NCI-H226 (cell line): ENCODE data around the gene TWNK.

Experiments
- DNase-seq: peaks from one replicate; pipeline ENCODE4 v3.0.0-alpha.2; 2015

Gene TWNK

GRCh38 chr10:100998183-100998990 is 11.0 kb downstream of the TWNK start:
- DNase-seq, result peak; percentile 81

DNA sequence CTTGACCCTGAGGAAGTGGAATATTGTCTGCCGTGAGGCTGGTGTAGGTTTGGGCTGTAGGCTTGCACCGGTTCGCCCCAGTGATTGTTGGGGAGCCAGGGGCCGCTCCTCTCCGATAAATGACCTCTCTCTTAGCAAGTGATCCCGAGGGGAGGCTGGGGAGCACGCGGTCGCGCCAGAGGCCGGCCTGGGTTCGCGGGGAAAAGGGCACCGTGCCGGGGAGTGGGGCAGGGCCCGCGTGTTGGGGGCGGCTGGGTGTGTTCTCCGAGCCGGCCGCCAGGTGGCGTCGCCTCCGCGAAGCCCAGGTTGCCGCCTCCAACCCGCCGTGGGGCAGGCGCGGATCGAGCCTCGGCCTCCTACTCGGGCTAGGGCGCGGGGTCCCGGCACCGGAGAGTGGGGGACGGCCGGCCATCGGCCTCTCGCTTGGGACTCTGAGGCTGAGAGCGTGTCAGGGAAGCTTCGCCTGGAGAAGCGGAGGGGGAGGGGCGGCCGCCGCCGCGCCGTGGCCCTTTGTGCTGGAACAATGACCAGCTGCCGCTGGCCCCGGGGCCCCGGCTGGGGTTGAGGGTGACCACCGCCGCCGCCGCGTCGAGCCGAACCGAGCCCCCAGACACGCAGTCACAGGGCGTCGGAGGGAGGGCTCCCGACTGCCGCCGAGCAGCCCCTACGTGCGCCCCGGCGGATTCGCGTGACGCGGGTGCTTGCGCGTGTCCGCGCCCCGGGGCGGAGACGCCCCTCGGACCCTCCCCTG is 11.8 kb downstream of the TWNK start:
- peak; percentile 65 for DNase-seq

- no peak for DNase-seq
Measured at GRCh38 chr10:100999742-101000126, 12.4 kb downstream of the TWNK start, which contains the start of gene LZTS2. TSS of gene LZTS2 (plus strand) at chr10:100999808. CDS start at chr10:101002539, 2,731 bp downstream.

DNA sequence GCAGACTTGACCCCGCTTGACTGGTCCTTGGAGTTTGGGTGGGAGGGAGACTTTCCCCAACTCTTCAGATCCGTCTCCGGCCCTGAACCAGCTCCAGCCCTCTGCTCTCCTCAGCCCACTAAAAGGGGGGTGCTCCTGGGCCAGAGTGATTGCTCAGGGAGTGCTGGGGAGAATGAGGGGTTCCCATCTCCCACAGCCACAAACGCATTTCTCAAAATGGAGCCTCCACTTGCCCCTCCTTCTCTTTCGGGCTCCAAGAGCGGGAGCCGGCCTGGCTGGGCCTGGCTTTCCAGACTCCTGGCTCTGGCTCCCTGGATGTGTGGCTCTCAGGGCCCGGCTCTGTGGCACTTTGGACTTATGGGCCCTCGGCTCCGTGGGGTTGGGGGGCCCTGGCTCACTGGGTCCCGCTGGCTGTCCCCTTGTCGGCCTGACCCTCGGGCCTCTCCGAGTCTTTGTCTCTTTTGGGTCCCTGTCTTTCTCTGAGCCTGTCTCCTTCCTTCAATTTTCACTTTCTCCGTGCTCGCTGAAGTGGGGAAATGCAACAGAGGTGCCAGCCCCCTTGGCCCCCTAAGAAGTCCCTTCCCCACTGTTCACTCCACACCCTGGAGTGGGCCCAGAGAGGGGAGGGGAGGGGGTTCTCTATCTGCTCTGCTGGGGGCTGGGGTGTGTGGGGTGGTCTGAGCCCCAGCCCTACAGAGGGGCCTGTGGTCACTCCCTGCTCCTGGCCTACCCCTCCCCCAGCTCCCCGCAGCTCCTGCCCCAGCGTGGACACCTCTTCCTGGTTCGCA is 13.0 kb downstream of the TWNK start:
- DNase-seq, result no peak

DNA sequence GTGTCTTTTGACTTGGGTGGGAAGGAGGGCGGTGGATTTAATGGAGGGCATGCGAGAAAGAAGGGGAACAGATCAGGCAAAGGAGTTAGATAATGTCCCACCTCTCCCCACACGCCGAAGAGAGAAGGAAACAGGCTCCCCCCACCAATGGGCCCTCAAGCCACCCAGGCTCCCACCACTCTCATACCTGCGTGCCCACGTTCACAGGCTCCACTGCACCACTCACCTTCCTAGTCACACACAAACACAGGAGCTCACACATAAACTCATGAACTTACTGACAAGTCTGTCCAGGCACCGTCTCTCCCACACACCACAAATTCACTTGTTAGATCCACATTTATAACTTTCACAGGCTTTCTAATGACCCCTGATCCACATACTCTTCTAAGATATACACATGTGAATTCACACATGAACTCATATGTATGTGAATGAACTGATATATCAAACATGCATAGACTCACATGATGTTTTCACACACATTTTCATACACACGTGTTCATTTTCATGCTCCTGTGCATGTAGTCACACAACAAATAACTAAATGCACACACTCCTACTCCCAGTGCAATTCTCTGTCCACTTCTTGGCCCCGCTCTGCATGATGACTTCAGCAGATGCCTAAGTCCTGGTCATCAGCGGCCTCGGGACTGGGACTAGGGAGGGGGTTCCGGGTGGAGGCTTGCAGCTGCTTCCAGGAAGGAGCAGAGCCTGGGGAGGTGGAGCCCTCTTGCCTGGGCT is 13.7 kb downstream of the TWNK start:
- peak; percentile 54 for DNase-seq

DNA sequence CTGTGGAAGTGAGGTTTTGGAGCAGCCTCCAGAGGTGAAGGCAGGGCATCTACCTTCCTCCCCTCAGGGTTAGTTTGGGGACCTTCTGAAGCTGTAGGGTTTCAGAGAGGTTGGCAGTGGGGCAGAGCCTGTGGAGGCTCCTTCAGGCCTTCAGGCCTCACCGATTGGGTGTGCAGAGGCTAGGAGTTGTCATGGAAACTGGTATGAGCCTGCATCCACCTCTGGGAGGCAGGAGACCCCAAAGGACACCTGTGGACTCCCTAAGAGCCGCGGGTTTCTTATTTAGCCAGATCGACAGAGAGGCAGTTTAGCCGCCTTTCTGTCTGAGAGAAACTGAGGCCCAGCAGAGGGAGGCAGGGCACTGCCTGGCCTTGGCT is 14.3 kb downstream of the TWNK start:
- no peak for DNase-seq

DNA sequence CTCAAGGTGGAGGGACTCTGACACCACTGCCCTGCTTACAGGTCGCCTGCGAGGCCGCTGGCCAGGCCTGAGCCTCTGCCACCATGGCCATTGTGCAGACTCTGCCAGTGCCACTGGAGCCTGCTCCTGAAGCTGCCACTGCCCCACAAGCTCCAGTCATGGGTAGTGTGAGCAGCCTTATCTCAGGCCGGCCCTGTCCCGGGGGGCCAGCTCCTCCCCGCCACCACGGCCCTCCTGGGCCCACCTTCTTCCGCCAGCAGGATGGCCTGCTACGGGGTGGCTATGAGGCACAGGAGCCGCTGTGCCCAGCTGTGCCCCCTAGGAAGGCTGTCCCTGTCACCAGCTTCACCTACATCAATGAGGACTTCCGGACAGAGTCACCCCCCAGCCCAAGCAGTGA is 15.1 kb downstream of the TWNK start:
- DNase-seq, result no peak

DNA sequence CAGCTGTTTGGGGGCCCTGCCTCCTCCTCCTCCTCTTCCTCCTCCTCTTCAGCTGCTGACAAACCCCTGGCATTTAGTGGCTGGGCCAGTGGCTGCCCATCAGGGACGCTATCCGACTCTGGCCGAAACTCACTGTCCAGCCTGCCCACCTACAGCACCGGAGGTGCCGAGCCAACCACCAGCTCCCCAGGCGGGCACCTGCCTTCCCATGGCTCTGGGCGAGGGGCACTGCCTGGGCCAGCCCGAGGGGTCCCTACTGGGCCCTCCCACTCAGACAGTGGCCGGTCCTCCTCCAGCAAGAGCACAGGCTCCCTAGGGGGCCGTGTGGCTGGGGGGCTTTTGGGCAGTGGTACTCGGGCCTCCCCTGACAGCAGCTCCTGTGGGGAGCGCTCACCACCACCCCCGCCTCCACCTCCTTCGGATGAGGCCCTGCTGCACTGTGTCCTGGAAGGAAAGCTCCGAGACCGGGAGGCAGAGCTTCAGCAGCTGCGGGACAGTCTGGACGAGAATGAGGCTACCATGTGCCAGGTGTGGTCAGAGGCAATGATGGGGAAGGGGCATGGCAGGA is 16.4 kb downstream of the TWNK start:
- DNase-seq, result no peak

DNA sequence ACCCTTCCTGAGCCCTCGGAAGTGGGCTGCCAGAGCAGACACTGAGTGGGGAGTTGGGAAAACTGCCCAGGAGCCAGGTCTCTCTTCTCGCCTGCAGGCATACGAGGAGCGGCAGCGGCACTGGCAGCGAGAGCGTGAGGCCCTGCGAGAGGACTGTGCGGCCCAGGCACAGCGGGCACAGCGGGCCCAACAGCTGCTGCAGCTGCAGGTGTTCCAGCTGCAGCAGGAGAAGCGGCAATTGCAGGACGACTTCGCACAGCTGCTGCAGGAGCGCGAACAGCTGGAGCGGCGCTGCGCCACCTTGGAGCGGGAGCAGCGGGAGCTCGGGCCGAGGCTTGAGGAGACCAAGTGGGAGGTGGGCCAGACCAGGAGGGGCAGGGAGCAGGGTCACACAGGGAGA is 18.0 kb downstream of the TWNK start:
- no peak for DNase-seq

GRCh38 chr10:101005869-101006567 is 18.7 kb downstream of the TWNK start:
- no peak for DNase-seq

- DNase-seq, result no peak
Measured at GRCh38 chr10:101006593-101007098, 19.3 kb downstream of the TWNK start.

DNA sequence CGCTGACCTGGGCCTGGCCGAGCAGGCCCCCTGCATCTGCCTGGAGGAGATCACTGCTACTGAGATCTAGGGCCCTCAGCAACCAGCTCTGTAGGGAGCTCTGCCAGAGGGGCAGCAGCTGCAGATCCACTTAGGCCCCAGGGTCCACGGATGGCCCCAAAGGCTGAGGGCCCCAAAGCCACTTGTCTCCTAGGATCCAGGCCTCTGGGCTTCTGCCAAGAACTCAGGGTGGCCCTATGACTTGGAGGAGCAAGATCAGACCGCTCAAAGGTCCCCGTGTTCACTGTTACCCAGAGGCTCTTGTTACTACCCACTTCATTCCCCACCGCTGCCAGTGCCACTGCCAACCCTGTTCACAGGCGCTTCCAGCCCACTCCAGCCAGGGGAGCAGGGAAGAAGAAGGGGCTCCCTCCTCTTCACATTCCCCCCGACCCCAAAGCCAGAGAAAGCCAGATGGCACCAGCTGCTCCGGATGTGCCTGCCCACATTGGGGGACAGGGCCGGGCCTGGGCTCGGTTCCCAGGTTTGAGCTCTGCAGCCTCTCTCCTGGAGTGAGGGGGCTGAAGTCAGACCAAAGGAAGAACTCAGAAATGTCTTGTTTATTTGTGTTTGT is 19.9 kb downstream of the TWNK start:
- no peak for DNase-seq

DNA sequence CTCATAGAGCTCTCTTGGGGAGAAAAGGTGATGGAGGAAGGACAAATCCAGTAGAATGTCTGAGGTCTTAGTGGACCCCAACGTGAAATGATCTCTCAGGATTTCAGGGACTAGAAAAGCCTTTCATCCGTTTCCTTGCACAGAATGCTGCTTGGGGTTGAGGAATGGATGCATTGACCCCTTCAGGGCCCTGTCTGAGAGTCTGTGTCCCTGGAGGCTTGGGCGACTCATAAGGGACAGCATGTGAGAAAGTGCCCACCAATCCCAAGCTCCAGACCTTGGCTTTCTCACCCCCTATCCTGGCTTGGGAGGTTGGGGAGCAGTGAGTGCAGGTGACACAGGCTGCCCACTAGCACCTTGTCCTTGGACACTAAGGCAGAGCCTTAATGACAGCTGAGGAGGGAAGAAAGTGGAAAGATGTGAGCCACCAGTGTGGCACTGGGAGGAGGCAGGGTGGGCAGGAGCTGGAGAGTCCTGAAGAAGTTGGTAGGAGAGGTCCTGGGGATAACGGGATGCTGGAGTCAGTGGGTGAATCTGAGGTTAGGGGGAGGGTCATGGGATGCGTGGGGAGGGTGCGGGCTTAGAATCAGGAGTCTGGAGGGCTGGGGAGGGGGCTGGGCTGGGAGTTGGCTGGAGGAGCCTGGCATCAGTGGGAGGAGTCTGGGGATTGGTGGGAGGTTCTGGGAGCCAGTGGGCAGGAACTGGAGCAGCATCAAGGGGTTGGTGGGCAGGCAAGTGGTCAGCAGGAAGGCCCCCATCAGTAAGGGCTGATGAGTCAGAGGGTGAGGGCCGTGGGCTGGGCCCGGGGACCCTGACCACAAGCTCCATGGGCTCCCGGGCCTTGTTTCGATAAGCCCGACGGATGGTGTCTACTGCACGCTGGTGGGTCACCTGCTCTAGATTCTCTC is 20.8 kb downstream of the TWNK start:
- no peak for DNase-seq

DNA sequence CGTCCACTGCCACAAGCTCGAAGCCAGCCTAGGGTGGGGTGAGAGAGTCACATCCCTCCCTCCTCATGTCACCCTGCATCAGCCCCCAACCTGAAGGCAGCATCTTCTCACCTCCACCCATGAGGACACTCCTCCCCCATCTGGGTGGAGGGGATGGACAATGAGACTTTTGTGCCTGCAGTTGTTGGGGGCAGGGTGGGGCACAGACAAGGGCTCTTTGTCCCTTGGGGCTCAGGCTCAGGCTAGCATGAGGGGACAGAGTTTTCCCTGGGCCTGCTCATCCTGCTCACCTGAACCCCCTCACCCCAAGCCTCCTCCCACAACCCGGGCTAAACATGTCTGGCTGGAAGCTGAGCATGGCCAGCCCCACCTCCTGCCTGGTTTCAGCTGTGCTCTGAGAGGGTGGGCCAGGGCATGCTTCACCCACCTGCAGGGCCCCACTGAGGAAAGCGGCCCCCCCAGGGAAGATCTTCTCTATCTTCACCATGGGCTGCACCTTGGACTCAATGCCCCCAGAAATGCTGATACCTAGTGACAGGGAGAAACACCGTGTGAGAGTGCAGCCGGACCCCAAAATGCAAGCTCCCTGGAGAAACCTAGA is 21.6 kb downstream of the TWNK start:
- DNase-seq, result no peak

- DNase-seq, result no peak
Measured at GRCh38 chr10:101010329-101010728, 23.0 kb downstream of the TWNK start.

DNA sequence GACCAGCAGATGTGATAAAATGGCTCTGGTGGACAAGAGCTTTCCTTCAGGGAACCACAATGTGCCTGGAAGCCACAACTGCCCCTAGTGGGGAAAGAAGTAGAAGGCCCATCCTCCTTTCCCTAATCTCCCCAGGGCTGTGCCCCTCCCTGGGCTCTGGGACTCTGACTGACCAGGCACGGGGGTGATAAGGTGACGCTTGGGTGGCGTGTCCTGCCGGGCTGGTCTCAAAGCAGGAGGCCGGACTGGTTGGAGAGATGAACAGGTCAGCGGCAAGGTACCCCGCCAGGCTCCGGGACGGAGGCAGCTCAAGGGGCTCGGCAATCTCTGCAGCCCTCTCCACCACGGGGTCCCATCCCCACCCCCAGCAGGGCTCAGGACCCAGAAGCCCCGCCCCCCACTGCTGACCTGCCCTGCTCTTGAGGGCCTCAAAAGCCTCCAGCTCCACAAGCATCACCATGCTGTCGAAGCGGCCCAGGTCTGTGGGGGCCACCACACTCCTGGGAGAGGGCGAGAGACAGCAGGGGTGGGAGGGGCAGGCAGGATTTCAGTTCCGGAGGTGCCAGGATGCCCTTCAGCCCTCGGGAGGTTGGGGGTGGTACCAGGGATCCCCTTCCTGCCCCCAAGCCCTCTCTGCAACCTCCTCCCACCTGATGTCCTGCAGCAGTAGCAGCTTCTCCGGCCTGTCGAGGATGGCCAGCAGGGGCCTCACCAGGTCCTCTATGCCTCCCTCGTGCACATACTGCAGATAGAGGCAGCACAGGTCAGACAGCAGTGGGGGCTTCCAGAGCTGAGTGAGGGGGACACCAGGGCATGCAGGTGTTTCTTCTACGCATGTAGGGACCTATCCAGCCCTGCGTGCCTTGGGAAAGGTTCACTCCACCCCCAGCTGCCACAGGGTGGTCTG is 24.4 kb downstream of the TWNK start:
- no peak for DNase-seq

DNA sequence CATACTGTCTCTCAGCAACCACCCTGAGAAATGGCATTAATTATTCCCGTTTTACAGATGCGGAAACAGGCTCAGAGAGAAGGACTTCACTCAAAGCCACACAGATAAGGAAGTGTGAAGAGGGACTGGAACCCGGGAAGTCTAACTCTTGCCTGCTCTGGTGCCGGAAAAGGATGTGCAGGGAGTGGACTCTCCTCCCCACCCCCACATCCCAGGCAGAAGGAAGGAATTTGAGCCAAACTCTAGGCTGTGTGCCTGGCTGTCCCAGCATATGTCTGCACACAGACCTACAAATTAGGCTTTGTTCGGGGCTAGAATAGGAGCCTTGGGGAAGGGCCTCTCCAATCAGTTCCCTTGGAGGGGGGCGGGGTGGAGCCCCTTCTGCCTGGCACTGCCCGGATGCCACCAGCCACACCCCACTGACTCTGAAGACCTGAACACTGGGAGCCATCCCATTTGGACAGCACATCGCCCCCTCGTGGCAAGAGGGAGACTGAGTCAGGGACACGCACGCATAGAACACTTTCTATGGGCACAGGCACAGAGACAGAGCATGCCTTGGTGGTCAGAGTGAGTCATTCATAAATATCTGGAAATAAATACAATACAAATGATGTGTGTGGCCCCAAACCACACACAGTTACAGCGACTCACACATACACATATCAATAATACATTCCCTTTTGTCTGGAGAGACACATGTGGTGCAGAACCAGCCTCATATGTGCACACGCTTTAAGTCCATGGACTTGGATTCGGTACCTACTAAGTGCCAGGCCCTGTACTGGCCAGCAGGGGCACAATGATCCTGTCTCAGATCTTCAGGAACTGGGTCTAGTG is 25.4 kb downstream of the TWNK start:
- peak; percentile 89 for DNase-seq
